TTC549 (cell line): ENCODE results near the gene IGSF3.

Source experiments
- FAIRE-seq: peaks from 2 replicates; lab custom pipeline; 2012; peaks lifted over from hg19 to GRCh38; lab: Jason Lieb, UNC

Gene IGSF3

DNA sequence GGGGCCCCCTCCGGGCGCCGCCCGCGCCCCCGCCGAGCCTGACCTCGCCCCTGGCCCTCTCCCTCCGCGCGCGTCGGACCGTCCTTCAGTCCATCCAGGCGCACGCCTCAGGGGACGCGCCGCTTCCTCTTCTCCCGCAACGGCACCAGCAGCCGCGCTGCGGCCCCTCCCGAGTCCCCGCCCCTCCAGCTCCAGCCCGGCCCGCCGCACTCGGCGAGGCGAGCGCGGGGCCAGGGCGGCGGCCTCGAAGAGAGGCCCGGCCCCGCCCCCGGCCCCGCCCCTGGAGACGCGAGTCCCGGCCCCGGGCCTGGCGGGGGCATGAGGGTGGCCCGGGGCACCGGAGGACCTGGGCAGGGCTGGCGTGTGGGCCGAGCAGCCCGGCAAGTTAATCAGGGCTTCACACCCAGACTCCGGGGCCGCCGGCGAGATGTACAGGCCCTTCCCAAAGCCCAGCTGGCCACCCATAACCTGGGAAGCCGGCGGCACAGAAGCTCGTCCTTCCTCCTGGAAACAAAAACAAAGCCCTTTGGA is at the start of gene IGSF3:
IGSF3 (minus strand) TSS at position 159 of the 531 bp plus-strand sequence. CDS start 1,407 bp downstream, outside the sequence.
- no peak for FAIRE-seq

GRCh38 chr1:116717318-116717717 is 49.8 kb upstream of the IGSF3 start:
- no peak for FAIRE-seq

DNA sequence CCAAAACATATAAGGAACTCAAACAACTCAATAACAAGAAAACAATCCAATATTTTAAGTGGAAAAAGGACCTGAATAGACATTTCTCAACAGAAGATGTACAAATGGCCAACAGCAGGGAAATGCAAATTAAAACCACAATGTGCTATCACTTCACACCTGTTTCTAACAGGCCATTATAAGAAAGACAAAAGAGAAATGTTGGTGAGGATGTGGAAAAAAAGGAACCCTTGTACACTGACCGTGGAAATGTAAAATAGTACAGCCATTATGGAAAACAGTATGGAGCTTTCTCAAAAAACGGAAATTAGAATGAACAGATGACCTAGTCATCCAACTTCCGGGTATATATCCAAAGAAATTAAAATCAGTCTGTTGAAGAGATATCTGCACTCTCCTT is 48.9 kb upstream of the IGSF3 start:
- no peak for FAIRE-seq

DNA sequence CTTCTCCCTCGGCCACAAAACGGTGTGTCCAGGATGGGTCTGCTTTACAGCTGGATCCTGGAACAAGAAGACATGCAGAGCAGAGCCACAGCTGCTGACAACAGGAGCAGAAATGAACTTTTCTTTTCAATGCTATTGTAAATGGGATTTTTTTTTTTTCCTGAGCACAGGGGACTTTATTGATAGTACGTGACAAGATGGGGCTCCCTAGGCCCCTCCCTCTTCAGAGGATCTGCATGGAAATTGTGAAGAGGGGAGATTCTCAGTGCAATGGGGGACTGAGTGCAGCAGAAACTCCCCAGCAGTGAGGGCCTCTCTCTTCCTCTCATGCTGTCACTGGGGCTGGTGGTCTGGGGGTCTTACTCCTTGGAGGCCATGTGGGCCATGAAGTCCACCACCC is 45.9 kb upstream of the IGSF3 start:
- no peak for FAIRE-seq

- FAIRE-seq: no peak
Observed at GRCh38 chr1:116712510-116712909, 45.0 kb upstream of the IGSF3 start.

- no peak for FAIRE-seq
Observed at GRCh38 chr1:116711263-116711840, 43.8 kb upstream of the IGSF3 start.

- FAIRE-seq: no peak
Observed at GRCh38 chr1:116710420-116711262, 43.1 kb upstream of the IGSF3 start.

DNA sequence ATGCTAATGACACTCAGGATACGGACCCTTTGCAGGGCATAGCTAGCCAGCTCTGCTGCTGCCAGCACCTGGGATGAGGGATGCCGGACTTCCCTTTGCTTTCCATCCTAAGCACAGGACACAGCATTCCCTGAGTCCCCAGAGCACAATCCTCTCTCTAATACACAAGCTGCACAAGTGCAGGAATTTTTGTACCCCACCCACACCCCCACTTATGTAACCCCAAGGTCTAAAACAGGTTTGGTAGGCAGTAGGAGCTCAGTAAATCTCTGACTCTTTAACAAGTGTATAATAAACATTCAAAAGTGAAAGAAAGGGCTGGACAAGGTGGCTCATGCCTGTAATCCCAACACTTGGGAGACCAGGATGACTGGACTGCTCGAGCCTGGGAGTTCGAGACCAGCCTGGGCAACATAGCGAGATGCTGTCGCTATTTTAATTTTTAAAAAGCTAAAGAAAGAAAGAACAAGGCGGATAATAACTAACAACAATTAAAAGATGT is 42.2 kb upstream of the IGSF3 start:
- FAIRE-seq: no peak

DNA sequence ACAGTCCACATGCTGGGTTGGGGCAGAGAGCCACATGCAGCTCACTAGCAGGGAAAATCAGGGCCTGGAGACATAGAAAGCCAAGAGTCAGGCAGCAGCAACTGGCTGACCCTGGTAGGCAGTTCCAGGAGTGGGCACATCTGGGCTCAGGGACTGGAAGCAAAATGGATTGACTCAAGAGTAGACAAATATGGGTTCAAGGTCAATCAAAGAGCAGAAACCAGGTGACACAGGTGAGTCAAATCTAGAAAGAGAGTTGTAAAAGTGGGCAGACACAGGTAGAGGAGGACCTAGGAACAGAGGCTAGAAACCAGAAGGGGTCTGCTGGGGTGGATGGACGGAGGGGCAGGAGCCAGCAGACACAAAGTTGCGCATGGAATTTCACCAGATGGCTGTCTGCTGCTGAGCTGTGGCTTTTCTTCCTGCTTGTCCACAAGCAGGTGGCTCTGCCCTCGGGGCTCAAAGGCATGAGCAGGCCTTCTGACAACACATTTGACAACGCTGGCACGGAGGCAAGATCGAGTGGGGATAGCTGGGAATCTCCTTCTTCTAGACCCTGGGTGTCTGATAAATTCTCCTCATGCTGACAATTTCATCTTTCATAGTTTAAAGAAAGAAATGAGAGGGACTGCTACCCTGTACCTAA is 40.8 kb upstream of the IGSF3 start:
- FAIRE-seq: no peak

DNA sequence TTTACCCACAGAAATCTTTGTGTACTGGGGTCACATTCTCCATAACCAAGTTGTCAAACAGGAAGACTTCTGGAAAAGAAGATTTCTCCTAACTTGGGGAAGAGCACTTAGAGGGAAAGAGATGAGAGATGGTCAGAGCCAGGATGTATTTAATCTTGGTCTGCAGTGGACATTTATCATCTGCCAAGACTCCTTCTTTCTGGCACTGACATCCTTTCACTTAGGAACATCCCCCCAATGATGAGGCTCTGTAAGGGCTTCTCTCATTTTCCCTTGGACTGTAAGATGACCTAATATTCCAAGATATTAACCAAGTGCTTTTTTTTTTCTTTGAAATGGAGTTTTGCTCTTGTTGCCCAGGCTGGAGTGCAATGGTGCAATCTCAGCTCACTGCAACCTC is 39.3 kb upstream of the IGSF3 start:
- no peak for FAIRE-seq

DNA sequence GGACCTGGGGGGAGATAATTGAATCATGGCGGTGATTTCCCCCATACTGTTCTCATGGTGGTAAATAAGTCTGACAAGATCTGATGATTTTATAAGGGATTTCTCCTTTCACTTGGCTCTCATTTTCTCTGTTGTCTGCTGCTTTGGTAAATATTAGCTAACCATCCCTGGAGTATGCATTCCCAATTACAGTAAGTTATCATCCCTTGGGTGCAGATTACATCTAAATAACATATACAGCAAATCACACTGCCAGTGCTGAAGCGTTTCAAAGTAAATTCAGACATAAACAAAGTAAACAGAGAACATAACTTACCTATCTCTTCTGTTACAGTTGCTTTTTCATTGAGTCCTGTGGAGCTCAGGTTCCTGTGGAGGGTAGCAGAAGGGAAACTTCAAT is 38.6 kb upstream of the IGSF3 start:
- no peak for FAIRE-seq

DNA sequence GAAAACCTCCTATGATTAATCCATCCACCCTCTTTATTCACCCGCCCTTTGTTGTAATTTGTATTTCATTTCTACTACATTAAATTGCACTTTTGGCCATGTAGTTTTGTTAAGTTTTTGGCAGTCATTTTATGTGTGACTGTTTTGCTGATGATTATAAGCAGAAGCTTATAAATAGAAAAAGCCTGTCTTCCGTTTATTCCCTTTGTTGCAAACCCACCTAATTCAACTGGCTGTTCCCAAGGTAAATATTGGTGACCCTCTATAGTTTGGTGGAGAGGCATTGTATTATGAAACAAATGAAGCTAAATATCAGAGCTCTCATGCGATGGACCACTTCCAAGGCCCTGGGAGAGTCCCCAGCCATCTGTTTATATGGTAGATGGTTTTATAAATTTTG is 36.7 kb upstream of the IGSF3 start:
- FAIRE-seq: no peak

GRCh38 chr1:116699605-116700004 is 32.1 kb upstream of the IGSF3 start:
- FAIRE-seq: no peak

- FAIRE-seq: no peak
Observed at GRCh38 chr1:116698244-116698595, 30.7 kb upstream of the IGSF3 start.

DNA sequence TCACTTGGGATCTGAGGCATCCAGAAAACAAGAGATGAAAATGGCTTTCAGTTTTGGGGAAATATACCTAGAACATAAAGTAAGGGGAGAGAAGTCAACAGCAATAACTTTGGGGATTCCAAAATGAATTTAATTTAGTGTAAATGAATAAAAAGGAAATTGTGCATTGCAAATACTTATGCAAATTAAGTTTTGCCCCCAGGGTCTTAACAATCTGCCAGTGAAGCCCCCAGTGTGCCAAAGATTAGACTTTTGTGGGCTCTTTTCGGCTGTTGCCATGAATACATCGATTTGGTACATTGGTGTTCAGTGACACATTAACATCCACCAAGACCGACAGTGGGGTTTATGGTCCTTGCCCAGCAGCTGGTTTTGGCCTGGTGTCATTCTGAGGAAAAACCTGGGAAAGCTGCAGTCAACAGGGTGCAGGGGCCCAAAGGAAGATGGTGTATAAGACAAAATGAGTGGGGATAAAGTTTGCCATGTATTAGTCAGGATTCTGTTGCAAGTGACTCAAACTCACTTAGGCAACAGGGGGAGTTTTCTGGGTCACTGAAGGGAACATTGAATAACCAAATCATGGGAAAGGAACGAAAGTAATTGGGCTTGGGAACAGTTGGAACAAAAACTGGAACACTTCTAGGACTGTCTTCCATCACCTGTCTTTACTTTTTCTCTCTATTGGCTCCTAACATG is 30.2 kb upstream of the IGSF3 start:
- FAIRE-seq: no peak

DNA sequence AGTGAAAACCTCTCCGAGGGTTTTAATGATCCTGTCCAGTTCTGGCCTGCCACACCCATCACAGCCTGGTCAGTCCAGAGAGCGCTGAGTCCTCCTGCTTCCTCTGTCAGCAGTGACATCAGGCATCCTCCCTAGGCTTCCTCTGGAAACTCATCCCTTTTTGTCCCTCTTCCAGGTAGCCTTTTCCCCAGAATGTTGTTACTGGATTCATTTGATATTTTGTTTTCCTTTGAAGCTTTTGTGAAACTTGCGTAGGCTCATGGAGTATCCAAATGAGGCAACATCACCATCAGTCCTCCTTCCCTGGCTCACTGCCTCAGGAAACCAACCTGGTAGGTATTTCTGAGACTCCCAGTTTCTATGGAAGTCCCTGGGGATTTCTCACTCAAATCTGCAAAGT is 27.0 kb upstream of the IGSF3 start:
- no peak for FAIRE-seq

DNA sequence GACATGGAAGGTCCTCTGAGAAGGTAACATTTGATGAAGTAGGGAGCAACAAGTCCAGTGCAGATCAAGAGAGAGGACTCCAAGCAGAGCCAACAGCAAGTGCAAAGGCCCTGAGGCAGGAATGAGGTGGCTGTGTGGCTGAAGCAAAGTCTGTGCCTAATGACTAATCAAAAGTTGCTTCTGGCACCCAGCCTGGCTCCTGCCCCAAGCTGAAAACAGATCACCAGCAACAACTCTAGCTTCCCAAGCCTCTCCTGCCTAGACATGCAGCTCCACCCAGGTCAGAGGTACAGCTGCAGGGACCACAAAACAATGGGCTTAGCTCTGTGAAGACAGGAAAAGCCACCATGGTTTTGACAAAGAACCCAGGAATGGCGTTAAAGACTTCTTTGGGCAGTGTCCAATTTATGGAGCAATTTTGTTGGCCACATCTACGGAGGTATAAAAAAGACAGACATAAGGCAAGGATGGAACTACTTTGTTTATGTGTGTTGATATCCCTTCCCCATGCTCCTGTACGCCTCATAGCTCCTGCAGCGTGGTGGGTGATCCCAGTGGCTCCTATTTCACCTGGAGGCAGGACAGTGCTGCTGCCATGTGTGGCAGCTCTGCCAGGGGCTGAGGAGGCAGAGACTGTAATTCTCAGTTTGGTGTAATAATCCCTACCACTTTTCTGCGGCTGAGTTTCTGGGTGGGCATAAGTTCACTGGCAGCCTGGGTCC is 26.4 kb upstream of the IGSF3 start:
- FAIRE-seq: no peak

- no peak for FAIRE-seq
Observed at GRCh38 chr1:116692879-116693278, 25.3 kb upstream of the IGSF3 start.

DNA sequence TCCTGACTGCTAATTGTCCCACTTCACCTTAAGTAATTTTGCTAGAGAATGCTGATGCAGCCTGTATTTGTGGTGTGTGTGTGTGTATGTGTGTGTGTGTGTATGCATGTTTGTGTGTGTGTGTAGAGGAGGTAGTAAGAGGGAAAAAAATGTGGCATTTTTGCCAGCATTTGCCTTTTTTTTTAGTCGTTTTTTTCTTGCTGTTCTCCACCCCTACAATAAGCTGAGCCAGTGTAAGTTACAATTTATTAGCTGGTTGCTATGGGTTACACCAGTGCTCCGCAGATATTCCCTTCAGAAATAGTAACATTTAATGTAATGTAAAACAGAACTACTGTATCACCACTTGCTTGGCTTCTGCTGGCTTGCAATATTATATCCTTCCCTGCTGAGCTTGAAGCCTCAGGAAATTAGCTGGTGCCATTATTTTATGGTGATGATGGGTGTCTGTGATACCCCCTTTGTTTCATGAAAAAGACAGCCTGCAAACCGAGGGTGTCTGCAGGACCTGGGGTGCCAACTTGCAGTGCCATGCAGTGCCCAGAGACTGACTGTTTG is 23.4 kb upstream of the IGSF3 start:
- FAIRE-seq: no peak

DNA sequence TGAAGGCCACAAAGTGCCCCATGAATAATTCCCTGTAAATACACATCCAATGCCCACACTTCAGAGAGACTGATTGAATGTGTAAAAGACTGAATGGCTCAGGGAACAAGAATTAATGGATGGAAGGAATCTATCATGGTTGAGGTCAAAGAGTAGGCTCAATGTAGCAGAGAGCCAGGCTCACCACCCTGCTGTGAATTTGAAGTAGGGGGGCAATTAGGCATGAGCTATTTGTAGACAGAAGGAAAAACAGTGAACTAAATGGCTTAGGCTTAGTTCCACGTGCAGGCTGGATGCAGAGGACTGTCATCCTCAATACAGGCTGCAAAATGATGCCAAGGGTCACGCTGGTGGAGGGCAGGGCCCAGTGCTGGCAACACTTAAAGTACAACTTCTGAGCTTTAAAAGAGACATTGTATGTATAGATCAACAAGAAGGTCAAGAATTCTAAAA is 22.9 kb upstream of the IGSF3 start:
- no peak for FAIRE-seq

- no peak for FAIRE-seq
Observed at GRCh38 chr1:116686723-116687352, 19.3 kb upstream of the IGSF3 start.
